ENCODE results near the gene SLC2A6.

SLC2A6 gene

GRCh38 chr9:133440874-133441273, 38.0 kb downstream of the SLC2A6 start:
- no peak for DNase-seq (ENCODE audit: low read depth in 1 of 2, low spot score in 1 of 2)

- no peak for DNase-seq (ENCODE audit: low read depth in 1 of 2, low spot score in 1 of 2)
Measured at GRCh38 chr9:133439337-133439736, 39.6 kb downstream of the SLC2A6 start.

GRCh38 chr9:133437753-133438531, 41.0 kb downstream of the SLC2A6 start:
- DNase-seq (ENCODE audit: low read depth in 1 of 2, low spot score in 1 of 2) = no peak

GRCh38 chr9:133436681-133437080, 42.2 kb downstream of the SLC2A6 start:
- no peak for DNase-seq (ENCODE audit: low read depth in 1 of 2, low spot score in 1 of 2)

GRCh38 chr9:133433351-133433843, 45.5 kb downstream of the SLC2A6 start:
- no peak for DNase-seq (ENCODE audit: low read depth in 1 of 2, low spot score in 1 of 2)

GRCh38 chr9:133430244-133430643, 48.7 kb downstream of the SLC2A6 start:
- no peak for DNase-seq (ENCODE audit: low read depth in 1 of 2, low spot score in 1 of 2)

- no peak for DNase-seq (ENCODE audit: low read depth in 1 of 2, low spot score in 1 of 2)
Measured at GRCh38 chr9:133429641-133430161, 49.2 kb downstream of the SLC2A6 start.

- DNase-seq (ENCODE audit: low read depth in 1 of 2, low spot score in 1 of 2) = no peak
Measured at GRCh38 chr9:133429214-133429613, 49.7 kb downstream of the SLC2A6 start.

- no peak for DNase-seq (ENCODE audit: low read depth in 1 of 2, low spot score in 1 of 2)
Measured at GRCh38 chr9:133428617-133429101, 50.2 kb downstream of the SLC2A6 start.

GRCh38 chr9:133427658-133428348, 51.1 kb downstream of the SLC2A6 start:
- DNase-seq (ENCODE audit: low read depth in 1 of 2, low spot score in 1 of 2) = no peak

GRCh38 chr9:133426011-133426410, 52.9 kb downstream of the SLC2A6 start:
- DNase-seq (ENCODE audit: low read depth in 1 of 2, low spot score in 1 of 2) = no peak

GRCh38 chr9:133425049-133425632, 53.8 kb downstream of the SLC2A6 start:
- no peak for DNase-seq (ENCODE audit: low read depth in 1 of 2, low spot score in 1 of 2)

- no peak for DNase-seq (ENCODE audit: low read depth in 1 of 2, low spot score in 1 of 2)
Measured at GRCh38 chr9:133424187-133424586, 54.7 kb downstream of the SLC2A6 start.

GRCh38 chr9:133423216-133423615, 55.7 kb downstream of the SLC2A6 start:
- no peak for DNase-seq (ENCODE audit: low read depth in 1 of 2, low spot score in 1 of 2)

GRCh38 chr9:133421615-133422542, 57.0 kb downstream of the SLC2A6 start, which contains the start of gene ADAMTS13:
Gene ADAMTS13 (plus strand): TSS chr9:133422367. CDS start chr9:133422444, 77 bp downstream.
- no peak for DNase-seq (ENCODE audit: low read depth in 1 of 2, low spot score in 1 of 2)
